ENCODE measurements around the gene FOXI1.

FOXI1 gene

DNA sequence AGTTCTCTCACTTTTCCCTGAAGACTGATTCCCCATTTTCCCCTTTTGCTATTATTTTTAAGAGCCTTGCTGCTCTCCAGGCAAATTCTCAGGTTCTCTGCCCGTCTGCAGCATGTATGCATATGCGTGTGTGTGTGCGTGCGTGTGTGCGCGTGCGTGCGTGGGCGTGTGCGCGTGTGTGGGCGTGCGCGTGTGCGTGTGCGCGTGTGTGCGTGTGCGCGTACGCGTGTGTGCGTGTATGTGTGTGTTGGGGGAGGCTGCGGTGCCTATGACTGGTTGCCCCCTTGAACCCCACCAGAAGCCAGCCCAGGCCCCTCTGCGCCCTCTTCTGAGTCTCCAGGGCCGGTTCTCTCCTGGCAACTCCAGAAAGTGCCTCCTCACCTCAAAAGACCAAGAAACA, 987 bp upstream of the FOXI1 start:
- TF ChIP-seq, protein P1, sequence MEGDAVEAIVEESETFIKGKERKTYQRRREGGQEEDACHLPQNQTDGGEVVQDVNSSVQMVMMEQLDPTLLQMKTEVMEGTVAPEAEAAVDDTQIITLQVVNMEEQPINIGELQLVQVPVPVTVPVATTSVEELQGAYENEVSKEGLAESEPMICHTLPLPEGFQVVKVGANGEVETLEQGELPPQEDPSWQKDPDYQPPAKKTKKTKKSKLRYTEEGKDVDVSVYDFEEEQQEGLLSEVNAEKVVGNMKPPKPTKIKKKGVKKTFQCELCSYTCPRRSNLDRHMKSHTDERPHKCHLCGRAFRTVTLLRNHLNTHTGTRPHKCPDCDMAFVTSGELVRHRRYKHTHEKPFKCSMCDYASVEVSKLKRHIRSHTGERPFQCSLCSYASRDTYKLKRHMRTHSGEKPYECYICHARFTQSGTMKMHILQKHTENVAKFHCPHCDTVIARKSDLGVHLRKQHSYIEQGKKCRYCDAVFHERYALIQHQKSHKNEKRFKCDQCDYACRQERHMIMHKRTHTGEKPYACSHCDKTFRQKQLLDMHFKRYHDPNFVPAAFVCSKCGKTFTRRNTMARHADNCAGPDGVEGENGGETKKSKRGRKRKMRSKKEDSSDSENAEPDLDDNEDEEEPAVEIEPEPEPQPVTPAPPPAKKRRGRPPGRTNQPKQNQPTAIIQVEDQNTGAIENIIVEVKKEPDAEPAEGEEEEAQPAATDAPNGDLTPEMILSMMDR (conservative IDR thresholded peaks at IDR 0.05; ENCODE audit: low read depth, low read length), result no peak
- DNase-seq (ENCODE audit: low read depth), result no peak
- no peak overlapping the region for H3K4me3 ChIP-seq (ENCODE audit: low read depth, low read length)

DNA sequence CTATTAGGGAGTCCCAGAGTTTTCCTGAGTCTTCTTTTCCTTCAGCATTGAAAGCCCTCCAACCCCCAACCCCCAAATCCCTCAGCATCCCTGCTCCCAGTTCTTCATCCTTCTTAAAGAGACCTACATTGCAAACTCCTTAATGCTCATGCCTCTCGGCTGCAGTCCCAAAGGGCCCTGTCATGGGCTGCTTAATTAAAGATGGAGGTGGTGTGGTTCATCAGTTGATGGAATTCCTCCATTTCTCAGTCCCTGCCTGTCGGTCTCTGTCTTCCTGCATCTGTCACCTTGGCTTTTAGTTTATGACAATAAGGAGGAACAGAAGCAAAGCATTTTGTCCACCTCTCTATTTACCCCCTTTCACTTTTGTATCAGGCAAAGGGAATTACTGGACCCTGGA, 2.0 kb downstream of the FOXI1 start:
- DNase-seq (ENCODE audit: low read depth), result no peak
- TF ChIP-seq, protein P1 (conservative IDR thresholded peaks at IDR 0.05; ENCODE audit: low read depth, low read length), result no peak
- H3K4me3 ChIP-seq (ENCODE audit: low read depth, low read length), result no peak overlapping the region

DNA sequence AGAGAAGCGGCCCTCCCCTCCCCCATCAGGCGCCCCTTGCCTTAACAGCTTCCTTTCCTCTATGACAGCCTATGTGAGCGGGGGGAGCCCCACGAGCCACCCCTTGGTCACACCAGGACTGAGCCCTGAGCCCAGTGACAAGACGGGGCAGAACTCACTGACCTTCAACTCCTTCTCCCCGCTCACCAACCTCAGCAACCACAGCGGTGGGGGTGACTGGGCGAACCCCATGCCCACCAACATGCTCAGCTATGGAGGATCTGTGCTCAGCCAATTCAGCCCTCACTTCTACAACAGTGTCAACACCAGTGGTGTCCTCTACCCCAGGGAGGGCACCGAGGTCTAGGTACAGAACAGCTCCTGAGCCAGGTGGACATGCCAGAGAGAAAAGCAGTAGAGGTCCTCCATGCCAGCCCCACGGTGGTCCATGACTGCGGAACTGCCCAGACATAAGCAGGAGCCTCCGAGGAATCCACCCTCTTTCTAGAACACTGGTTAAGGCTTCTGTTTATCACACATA, 2.6 kb downstream of the FOXI1 start:
- no peak overlapping the region for H3K4me3 ChIP-seq (ENCODE audit: low read depth, low read length)
- TF ChIP-seq, protein P1 (conservative IDR thresholded peaks at IDR 0.05; ENCODE audit: low read depth, low read length), result no peak
- no peak for DNase-seq (ENCODE audit: low read depth)

DNA sequence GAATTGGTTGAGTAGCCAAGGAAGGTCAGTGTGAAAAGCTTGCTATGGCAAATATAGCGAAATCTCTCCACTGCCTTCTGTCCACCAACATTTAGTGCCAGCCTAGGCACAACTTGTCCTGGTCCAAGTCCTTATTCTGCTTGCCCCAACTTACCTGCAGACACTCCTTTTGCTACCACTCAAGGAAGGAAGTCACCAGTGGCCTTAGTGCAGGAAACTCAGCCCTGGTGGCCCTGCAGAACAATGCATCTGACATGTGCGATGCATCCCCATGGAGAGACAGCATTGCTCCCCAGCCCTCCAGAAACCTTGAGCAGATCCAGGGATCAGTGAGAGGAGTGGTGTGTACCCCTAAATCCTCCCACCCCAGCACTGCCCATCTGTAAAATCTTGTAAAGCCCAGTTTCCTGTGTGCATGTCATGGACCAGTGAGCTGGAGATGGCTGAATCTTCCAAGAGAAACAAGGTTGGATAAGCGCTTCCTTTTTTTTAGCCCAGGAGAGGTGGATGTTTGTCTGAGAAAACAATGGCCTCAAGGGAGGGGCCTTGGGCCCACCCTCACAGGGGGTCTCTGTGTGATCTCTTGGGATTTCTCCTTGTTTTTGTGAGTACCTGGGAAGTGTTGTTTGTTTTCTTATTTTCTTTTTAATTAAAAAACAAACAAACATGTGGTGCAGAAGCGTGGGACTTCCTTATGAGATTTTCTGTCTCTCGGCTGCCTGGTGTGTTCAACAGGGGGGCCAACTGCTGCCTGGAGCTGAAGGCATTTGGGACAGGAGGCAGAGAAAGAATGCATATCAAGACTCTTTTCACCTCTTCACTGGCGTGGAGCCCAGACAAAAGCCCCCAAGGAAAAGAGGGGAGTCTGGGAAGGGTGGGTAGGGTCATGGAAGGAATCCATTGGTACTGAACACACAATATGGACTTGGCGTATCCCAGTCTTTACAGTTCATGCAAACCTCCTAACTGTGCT, 3.6 kb downstream of the FOXI1 start:
- no peak for DNase-seq (ENCODE audit: low read depth)
- TF ChIP-seq, protein P1 (conservative IDR thresholded peaks at IDR 0.05; ENCODE audit: low read depth, low read length), result no peak
- no peak overlapping the region for H3K4me3 ChIP-seq (ENCODE audit: low read depth, low read length)

DNA sequence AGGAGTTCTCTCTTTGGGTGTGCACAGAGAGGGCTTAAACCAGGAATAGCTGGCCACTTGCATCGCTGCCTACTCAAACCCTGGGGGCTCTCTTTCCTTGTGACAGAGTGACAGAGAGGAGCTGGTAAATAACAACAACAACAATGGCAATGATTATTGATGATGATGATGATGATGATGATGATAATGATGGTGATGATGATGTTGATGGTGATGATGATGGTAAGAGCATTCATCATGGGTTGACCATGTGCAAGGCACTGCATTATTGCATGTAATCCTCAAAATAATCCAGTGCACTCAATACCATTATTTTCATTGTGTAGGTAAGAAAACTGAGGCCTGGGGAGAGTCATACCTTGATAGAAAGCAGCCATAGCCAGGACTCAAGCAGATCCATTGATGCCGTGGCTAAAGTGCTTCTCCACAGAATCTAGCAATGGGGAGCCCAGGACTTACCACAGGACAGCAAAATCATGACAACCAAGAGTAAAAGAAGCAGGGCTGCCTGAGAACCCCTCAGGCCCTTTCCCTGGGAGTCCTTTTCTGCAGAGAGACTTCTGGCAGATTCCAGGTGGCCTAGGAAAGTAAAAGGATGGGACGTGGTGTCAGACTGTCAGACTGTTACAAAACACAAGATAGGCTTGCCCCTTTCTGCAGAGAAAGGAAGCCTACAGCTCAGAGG, 4.8 kb downstream of the FOXI1 start:
- no peak overlapping the region for H3K4me3 ChIP-seq (ENCODE audit: low read depth, low read length)
- no peak for DNase-seq (ENCODE audit: low read depth)
- TF ChIP-seq, protein P1 (conservative IDR thresholded peaks at IDR 0.05; ENCODE audit: low read depth, low read length), result no peak

DNA sequence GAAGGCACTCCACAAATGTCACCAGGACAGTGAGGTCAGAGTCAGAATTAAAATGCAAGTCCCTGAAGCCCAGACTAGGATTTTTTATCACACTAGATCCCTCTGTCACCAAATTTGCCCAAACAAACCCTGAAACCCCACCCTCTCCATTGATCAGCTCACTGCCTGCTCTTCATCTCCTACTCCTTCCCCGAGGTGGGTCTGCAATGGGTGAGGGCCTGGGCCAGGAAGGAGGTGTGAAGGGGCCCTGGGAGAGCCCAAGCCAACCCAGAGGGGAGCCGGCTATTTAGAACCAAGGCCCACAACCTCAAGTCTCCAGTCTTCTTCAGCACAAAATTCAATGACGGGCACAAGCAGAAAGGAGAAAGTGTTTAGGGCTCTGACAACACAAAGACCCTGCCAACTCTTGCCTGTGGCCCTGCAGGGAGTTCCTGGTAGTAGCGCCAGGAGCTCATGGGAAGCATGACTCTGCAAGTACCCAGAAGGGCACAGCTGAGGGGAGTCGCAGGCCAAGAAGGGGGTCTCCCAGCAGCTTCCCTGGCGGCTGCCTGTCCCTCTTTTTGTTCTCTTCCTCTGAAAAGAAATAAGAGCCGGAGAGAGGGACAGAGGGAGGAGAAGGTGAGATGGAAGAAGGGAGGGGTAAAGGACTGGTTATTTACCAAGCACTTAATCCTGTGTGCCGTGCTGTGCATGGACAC, 5.5 kb downstream of the FOXI1 start:
- DNase-seq (ENCODE audit: low read depth), result no peak
- TF ChIP-seq, protein P1 (conservative IDR thresholded peaks at IDR 0.05; ENCODE audit: low read depth, low read length), result no peak
- H3K4me3 ChIP-seq (ENCODE audit: low read depth, low read length), result no peak overlapping the region

Measured in choroid plexus epithelial cell (primary cell).